ENCODE measurements around the gene PARN. TPM values are rescaled to one million over a fixed set of nuclear protein-coding genes. Genes with fewer than 3 reads are reported as not detected.

Gene PARN
- polyA plus RNA-seq, 3 donors = 18.4 to 24.4 (median 19.1) TPM

- H4K20me1 ChIP-seq (ENCODE audit: insufficient read depth, low read length) = no peaks in the 10 kb centered on the region
- no peak overlapping the region for H3K4me3 ChIP-seq (replicated peaks in 1 of 3; ENCODE audit: low read depth in 2 of 3, low read length in 3 of 3)
- no peaks in the 10 kb centered on the region for H3K9me3 Mint-ChIP-seq
- H3K27me3 ChIP-seq (ENCODE audit: control insufficient read depth in 2 of 2, insufficient read depth in 2 of 2, low read length in 2 of 2) = no peaks in the 10 kb centered on the region
- no peak overlapping the region for H3K4me2 ChIP-seq (replicated peaks; ENCODE audit: extremely low read depth, low read length, poor library complexity, severe bottlenecking)
- H3K27ac ChIP-seq (ENCODE audit: low read depth in 1 of 2, low read length in 2 of 2) = no peak overlapping the region
- no peaks in the 10 kb centered on the region for H3K79me2 ChIP-seq (ENCODE audit: insufficient read depth, low read length)
- intact Hi-C loops (cut with micrococcal nuclease) = no loop called here
- peaks cover 61 to 95% of the 10 kb centered on the region in 2 donors for H3K36me3 ChIP-seq (replicated peaks in 1 of 2; ENCODE audit: control insufficient read depth in 1 of 2, insufficient read depth in 2 of 2, low read length in 2 of 2)
- no peak for TF ChIP-seq CTCF (IDR thresholded peaks at IDR 0.05)
- peaks cover 61 to 89% of the 10 kb centered on the region in 2 donors for H3K36me3 Mint-ChIP-seq
- no peak overlapping the region for H3K4me3 Mint-ChIP-seq
- no peaks in the 10 kb centered on the region for H3K27me3 Mint-ChIP-seq (ENCODE audit: low read depth in 3 of 3)
- H2AFZ ChIP-seq (ENCODE audit: insufficient read depth, low read depth, low read length, poor library complexity, severe bottlenecking) = no peak overlapping the region
- H3K9ac ChIP-seq (ENCODE audit: insufficient read depth, low read length, poor library complexity, severe bottlenecking) = no peak overlapping the region
- H3K4me1 ChIP-seq (ENCODE audit: control insufficient read depth in 1 of 2, insufficient read depth in 2 of 2, low read length in 2 of 2) = no peaks in the 10 kb centered on the region
- WGBS (ENCODE audit: insufficient coverage) = no CpG with 5 or more reads among the region's 2 CpGs
- no peak for DNase-seq
- no peaks in the 10 kb centered on the region for H3K9me3 ChIP-seq (replicated peaks in 1 of 2; ENCODE audit: control insufficient read depth in 1 of 2, insufficient read depth in 1 of 2, low read length in 2 of 2)
- H3K4me1 Mint-ChIP-seq = no peaks in the 10 kb centered on the region
- H3K27ac Mint-ChIP-seq = peak overlapping the region in 4 of 7 donors; percentile 2 to 70 (median 36)
Measured at GRCh38 chr16:14658063-14658462, 28.0 kb upstream of the PARN start.

- Mint-ChIP-seq H3K27ac (peak overlapping the region in 2 of 7 donors; percentile 45 to 78), H3K4me1 (no peaks in the 10 kb centered on the region), H3K36me3 (peaks cover 66 to 93% of the 10 kb centered on the region in 2 donors), H3K27me3 (ENCODE audit: low read depth in 3 of 3) (no peaks in the 10 kb centered on the region), H3K9me3 (no peaks in the 10 kb centered on the region), H3K4me3 (no peak overlapping the region)
- H3K36me3 ChIP-seq (replicated peaks in 1 of 2; ENCODE audit: control insufficient read depth in 1 of 2, insufficient read depth in 2 of 2, low read length in 2 of 2) = peaks cover 77 to 92% of the 10 kb centered on the region in 2 donors
- no CpG with 5 or more reads among the region's 2 CpGs for WGBS (ENCODE audit: insufficient coverage)
- no peak overlapping the region for H2AFZ ChIP-seq (ENCODE audit: insufficient read depth, low read depth, low read length, poor library complexity, severe bottlenecking)
- peaks cover 26% of the 10 kb centered on the region for H4K20me1 ChIP-seq (ENCODE audit: insufficient read depth, low read length)
- intact Hi-C loops (cut with micrococcal nuclease) = no loop called here
- H3K27me3 ChIP-seq (ENCODE audit: control insufficient read depth in 2 of 2, insufficient read depth in 2 of 2, low read length in 2 of 2) = no peaks in the 10 kb centered on the region
- no peak overlapping the region for H3K4me3 ChIP-seq (replicated peaks in 1 of 3; ENCODE audit: low read depth in 2 of 3, low read length in 3 of 3)
- H3K79me2 ChIP-seq (ENCODE audit: insufficient read depth, low read length) = peaks cover 5% of the 10 kb centered on the region
- H3K9ac ChIP-seq (ENCODE audit: insufficient read depth, low read length, poor library complexity, severe bottlenecking) = no peak overlapping the region
- H3K4me2 ChIP-seq (replicated peaks; ENCODE audit: extremely low read depth, low read length, poor library complexity, severe bottlenecking) = no peak overlapping the region
- no peak for TF ChIP-seq CTCF (IDR thresholded peaks at IDR 0.05)
- H3K4me1 ChIP-seq (ENCODE audit: control insufficient read depth in 1 of 2, insufficient read depth in 2 of 2, low read length in 2 of 2) = no peaks in the 10 kb centered on the region
- H3K27ac ChIP-seq (ENCODE audit: low read depth in 1 of 2, low read length in 2 of 2) = no peak overlapping the region
- no peak for DNase-seq
- no peaks in the 10 kb centered on the region for H3K9me3 ChIP-seq (replicated peaks in 1 of 2; ENCODE audit: control insufficient read depth in 1 of 2, insufficient read depth in 1 of 2, low read length in 2 of 2)
Measured at GRCh38 chr16:14652726-14653125, 22.7 kb upstream of the PARN start.

Measured in CD14-positive monocyte (primary cell).